ENCODE data around the gene CDON. TPM values are rescaled to one million over a fixed set of nuclear protein-coding genes. Genes with fewer than 3 reads are reported as not detected.
"Not testable (repeated sequence)": the region's sequence is repeated elsewhere in the genome, so short reads cannot be mapped to it uniquely, and the experiment has no call there.

CDON gene
- total RNA-seq, 1 donor from 2014 or later, result 4.4 TPM

DNA sequence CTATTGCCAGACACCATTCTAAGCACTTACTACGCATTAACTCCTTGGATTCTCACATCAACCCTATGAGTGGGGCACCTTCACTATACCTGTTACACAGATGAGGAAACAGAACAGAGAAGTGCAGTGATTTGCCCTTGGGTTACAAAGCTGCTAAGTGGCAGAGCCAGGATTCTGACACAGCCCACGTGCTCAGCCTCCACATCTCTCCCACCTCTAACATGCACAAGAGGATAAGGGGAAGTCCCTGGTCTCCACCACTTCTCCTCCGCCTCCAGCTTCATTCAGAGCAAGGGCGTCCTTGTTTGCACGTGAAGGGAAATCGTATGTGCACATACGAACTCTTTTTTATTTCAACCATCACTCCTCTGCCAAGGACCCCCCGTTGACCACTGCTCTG, 53.7 kb downstream of the CDON start:
- intact Hi-C loops (cut with DNase I), result no loop called here
- DNase-seq (ENCODE audit: low spot score), result no peak

DNA sequence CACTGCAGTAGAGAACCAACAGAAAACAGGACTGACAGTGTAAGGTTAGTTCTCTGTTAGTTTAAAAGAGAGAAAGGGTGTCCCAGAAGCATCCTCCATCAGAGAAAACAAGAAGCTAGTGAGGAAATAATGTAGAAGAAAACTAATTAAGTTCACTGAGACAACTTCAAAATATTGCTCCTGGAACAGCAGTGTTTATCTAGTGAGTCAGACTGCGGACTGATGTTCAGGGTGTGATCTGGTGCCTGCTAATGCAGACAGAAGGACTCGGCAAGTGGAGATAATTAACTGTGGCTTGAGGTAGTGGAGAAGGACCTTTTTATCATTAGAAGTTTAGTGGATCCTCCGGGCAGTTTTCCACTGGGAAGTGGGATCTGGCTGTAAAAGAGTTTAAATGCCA, 55.4 kb downstream of the CDON start:
- intact Hi-C loops (cut with DNase I), result no loop called here

DNA sequence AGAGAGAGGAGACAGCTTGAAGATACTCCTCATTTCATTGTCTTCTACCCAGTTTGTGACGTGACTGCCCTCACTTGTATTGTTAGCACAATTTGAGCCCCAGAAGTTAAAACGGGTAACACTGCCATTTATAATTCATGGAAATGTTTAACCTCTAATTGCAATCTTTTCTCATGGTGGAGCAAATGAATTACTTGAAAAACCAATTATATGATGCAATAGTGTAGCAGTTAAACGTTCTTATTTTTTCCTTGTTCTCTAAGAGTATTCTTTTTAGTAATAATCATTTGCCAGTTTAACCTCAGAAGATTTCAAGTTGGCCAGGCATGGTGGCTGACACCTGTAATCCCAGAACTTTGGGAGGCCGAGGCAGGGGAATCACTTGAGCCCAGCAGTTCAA, 56.6 kb downstream of the CDON start:
- intact Hi-C loops (cut with DNase I), result no loop called here
- DNase-seq (ENCODE audit: low spot score), result no peak

More for the DNA sequence above, 55.4 kb downstream of the CDON start:
- no peak for DNase-seq (ENCODE audit: low spot score)

DNA sequence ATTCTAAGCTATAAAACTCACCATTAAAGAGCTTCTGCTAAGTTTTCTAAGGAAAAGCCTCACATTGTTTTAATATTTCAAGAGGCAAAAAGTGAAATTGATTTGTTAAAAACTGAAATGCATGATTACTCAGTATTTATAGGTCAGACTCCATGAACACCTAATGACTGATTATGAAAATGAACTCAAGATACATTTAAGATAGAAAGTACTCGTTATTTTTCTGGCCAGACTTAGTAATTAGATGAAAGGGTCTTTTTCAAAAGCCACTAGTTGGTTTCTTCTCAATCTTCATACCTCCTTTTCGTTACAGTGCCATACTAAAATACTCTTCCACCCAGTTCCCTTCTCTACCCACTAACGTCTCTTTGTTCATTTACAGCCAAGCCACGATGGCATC, 60.5 kb downstream of the CDON start:
- no peak for DNase-seq (ENCODE audit: low spot score)
- intact Hi-C loops (cut with DNase I), result no loop called here

DNA sequence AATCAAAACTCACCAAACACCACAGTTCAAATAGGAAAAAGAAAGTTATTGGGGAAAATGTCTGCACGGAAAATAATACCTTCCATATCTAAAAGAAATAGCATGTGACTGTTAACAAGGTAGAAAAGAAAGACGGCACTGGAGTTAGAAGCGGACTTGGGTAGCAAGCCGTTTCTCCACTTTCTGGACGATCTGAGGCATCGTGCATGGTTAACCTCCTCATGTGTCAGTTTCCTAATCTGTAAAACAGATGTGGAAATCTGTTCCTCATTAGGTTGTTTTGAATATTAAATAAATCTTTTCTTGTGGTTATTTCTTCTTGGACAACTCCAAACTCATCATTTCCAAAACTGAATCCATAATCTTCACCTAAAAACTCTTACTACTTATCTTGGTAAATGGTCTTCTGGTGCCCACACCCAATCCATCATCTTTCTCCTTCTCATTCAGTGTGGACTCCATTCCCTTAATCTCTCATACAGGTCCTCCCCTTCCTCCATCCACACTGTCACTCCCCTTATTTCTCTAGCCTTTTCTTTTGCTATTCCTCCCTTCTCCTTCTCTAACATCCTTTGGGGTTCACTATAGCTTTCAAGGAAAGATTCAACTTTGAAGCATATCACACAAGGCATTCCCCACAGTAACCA, 63.3 kb downstream of the CDON start:
- intact Hi-C loops (cut with DNase I), result no loop called here
- DNase-seq (ENCODE audit: low spot score), result no peak

DNA sequence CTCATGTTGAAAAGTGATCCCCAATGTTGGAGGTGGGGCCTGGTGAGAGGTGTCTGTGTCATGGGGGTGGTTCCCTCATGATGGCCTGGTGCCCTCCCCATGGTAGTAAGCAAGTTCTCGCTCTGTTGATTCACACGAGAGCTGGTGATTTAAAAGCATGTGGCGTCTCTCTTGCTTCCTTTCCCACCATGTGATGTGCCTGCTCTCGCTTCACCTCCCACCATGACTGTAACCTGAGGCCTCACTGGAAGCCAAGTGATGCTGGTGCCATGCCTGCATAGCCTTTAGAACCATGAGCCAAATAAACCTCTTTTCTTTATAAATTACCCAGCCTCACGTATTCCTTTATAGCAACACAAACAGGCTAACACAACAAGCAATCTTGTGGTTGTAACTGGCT, 64.4 kb downstream of the CDON start:
- no peak for DNase-seq (ENCODE audit: low spot score)
- intact Hi-C loops (cut with DNase I), result no loop called here

DNA sequence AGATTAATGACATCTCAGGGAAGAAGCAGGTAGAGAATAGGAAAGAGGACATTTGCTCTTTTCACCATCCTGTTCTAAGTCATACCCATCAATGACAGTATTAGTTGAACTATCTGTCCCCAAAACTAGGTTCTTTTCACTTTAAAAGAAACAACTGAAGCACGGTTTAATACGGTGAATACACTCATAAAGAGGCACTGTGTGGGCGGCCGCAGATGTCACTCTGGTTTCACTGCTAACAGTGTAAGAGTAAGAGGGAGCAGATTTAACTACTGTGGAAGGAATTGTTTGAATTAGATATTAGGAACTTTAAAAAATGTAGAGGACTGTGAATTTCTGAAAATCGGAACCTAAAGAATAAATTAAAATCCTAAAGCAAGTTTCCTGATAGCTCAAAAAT, 67.4 kb downstream of the CDON start:
- intact Hi-C loops (cut with DNase I), result no loop called here
- no peak for DNase-seq (ENCODE audit: low spot score)

DNA sequence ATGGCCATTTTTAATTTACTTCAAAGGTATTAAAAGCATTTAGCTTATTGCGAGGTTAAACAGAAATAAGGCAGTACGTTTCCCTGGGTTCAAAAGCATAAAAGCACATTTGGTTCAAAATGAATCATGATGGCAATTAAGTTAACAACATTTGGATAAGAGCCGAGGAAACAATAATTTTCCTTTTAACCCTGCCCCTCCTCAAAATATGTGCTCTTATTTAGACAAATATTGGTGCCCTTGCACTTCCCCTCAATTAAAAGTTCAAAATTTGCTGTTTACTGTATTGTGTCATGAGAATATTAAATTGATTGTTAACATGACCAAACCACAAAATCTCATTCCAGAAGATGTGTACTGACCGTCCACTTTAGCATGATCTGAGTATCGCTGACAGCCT, 68.2 kb downstream of the CDON start:
- intact Hi-C loops (cut with DNase I), result no loop called here
- DNase-seq (ENCODE audit: low spot score), result no peak

DNA sequence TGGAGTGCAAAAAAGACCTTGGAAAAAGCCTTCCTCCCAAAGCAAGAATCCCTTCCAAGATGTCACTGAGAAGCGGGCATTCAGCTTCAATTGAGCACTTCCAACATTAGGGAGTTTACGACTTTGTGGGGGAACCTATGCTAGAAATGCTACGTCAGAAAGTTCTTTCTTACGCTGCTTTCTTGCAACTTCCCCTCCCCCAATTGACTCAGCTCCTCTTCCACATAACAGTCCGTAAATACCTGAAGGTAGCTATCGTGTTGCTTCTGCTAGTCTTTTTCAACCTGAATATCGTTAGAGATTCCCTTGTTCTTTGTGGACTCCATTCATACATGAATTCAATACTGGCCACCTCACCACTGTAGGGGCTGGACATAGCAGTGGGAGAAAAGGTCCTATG, 69.8 kb downstream of the CDON start:
- intact Hi-C loops (cut with DNase I), result no loop called here
- no peak for DNase-seq (ENCODE audit: low spot score)

DNA sequence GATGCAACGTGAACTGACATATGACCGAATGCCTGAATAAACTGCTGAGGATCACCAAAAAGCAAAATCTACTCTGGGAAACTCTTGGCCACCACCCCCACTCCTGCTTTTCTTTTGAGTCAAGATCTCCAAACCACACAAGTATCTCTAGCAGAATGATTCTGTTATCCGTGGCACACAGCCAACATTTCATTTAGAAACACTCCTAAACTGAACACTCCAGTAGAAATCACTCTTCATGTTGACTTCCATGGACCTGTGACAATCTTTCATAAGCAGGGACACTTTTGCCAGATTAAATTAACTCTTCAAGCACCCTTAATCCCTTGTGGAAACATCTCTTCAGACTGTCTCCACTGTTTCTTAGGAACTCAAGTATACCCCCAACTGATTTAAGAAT, 72.4 kb downstream of the CDON start:
- DNase-seq (ENCODE audit: low spot score), result no peak
- intact Hi-C loops (cut with DNase I), result no loop called here

DNA sequence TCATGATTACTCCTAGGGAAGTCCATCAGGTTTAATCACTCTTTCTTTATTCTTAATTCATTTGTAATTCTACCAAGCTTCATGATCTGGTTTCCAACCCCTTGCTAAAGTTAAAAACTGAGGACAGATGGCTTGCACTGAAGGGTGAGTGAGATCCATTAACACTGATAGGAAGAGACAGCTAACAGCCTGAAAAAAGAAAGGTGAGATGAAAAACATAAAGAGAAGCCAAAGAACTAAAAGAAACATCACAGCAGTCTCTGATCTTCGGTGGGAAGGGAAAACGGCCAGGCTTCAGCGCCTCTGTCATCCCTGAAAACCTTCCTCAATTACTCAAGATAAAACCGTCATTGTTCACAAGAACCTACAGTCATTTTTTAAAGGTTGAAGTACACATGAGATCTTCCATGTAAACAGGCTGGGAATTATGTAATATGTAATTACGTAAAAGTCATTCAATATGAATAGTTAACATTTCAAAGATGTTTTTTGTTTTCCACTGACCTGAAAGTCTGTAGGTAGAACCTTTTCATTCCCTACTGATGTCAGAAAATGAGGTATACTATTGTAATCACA, 75.5 kb downstream of the CDON start:
- DNase-seq (ENCODE audit: low spot score), result no peak
- intact Hi-C loops (cut with DNase I), result no loop called here

DNA sequence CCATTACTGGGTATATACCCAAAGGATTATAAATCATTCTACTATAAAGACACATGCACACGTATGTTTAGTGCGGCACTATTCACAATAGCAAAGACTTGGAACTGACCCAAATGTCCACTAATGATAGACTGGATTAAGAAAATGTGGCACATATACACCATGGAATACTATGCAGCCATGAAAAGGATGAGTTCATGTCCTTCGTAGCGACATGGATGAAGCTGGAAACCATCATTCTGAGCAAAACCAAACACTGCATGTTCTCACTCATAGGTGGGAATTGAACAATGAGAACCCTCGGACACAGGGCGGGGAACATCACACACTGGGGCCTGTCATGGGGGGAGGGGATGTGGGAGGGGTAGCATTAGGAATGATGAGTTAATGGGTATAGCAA, 76.7 kb downstream of the CDON start:
- DNase-seq (ENCODE audit: low spot score); intact Hi-C loops (cut with DNase I): not testable (repeated sequence)

DNA sequence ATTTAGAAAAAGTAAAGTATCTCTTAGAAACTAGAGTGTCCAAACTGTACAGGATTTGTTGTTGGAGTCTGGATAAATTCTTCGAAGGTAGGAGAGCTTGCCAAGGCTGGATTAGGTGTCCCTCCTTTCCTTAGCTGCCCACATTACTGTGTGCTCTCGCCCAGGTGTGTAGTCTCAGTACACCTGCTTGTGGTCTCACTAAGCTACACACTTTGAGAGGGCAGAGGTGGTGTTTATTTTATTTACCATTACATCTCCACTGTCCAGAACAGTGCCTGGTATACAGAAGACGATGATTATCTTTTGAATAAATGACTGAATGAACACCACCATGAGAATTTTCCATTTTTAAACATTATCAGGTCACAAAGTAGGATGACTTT, 80.3 kb downstream of the CDON start:
- intact Hi-C loops (cut with DNase I), result no loop called here
- DNase-seq (ENCODE audit: low spot score), result no peak

DNA sequence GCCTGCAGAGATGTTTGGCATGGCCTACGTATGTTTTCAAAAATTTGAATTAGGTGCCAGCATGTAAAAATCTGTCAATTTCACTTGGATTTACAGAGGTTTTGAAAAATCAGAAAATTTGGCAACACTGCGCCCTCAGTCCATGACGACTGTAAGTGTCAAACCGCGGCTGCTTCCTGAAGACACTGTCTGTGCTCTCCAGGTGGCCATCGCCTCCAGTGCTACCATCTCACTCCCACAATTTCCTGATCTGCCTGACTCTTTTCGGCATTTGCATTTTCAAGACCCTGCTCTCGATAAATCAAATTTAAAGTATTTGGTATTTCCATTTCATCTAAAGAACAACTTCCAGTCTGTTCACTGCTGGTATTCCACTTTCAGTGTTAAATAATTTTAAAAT, 82.2 kb downstream of the CDON start:
- intact Hi-C loops (cut with DNase I), result no loop called here
- no peak for DNase-seq (ENCODE audit: low spot score)

DNA sequence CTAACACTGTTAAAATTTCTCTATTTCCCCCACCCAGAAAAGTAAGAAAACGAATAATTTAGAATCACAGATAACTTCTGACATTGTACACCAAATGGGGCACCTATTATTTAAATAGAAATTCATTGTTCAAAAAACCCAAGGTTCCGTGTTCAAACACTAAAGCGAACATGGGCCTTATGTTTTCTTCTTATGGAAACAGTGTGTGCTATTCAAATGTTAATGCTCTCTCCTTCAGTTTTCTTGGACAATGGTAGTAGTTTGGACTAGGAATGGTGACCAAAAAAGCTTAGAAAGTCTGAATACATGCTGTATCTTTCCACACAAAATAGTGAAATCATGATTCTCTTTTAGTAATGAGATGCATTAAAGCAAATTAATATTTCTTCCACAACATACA, 83.2 kb downstream of the CDON start:
- intact Hi-C loops (cut with DNase I), result no loop called here
- no peak for DNase-seq (ENCODE audit: low spot score)

DNA sequence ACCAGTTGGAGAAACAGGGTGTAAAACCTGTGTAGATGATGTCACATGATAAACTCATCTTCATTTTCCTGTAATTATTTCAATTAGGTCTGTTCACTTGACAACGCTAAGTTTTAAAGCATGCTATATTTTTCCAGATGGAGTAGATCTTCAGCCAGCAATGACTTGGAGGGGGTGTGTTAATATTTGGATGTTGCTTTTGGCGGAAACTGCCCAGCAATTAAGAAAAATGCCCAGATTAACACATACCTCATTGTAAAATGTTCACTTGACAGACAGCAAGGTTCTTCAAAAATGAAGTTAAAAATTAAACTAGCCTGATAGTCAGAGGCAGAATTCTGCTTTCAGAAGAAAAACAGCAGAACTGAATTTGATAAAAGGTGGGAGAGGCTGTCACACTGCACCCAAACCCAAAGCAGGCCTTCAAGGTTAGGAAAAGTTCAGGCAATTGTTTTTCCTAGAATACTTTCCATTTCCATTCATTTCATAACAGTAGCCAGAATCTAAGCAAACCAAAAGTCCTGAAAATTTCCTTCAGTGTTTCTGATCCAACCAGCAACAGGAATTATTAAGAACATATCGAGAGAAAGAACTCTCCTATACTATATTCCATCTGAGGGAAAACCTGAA, 83.8 kb downstream of the CDON start:
- DNase-seq (ENCODE audit: low spot score), result no peak
- intact Hi-C loops (cut with DNase I), result no loop called here

DNA sequence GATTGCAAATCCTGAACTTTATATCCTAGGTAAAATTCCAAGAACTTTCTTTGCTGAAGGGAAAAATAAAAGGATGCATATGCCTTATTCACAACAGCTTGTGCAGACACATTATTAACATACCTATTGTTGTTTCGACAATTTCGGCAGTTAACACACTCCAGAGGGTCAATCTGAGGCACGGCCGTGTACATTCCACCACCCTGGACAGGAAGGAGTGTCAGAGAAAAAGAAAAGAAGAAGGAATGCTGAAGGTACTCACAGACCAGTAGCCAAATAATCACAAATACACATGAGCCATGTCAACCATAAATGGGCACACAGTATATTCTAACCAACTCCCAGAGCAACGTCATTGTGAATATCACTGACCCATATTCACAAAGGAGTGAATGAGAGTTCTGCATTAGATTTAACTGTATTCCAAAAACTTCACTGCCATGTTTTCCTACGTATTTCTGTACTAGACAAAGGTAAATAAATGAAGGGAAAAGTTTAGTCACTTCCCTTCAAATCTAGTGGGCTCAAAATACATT, 84.4 kb downstream of the CDON start:
- intact Hi-C loops (cut with DNase I), result no loop called here
- DNase-seq (ENCODE audit: low spot score), result no peak

DNA sequence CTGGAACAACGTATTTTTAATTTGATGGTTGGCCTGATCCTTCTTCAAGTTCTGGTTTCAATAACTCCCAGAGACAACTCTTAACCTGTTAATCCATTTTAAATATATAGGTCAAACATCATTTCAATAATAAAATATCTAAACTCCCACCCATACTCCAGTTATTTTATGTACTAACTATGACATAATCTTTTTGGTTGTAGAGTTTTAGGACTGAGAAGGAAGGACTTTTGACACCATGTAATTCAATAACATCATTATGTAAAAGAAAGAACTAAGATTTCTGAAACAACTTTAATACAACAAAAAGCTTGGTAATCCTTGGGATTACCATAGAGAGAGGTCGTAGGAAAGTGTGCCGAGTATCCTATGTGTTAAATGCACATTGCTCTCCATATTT, 85.3 kb downstream of the CDON start:
- intact Hi-C loops (cut with DNase I), result no loop called here
- no peak for DNase-seq (ENCODE audit: low spot score)

DNA sequence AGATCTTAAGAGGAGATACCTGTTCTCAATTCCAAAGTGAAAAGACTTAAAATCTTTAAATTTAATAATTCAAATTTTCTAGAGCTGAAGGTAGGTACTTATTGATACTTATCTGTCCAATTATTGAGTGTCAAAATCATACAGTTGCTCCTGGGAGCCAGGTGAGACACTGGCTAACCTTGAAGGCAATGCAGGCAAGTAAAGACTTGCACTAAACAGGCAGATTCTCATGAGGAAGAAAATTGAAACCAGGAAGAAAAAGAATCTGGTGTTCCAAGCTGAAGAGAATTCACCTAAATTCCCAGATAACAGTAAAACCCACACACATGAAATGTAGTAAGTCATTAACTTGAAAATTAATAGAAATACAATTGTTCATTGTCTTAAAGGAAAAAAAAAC, 86.5 kb downstream of the CDON start:
- intact Hi-C loops (cut with DNase I), result no loop called here

DNA sequence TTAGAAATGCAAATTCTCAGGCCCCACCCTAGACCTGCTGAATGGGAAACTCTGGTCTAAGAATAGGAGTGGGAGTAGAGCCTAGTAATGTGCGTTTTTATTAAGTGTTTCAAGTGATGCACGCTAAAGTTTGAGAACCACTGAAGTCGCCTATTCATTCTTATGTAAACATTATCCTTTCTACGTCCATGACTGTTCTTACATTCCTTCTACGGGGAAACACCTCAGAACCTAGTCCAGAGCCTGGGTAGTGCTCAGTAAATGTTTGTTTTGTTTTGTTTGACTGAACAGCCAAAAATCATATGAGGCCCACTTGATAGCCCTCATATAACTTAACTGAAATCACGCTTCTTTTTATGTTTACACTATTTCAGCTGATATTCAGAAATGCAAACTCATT, 87.0 kb downstream of the CDON start:
- intact Hi-C loops (cut with DNase I), result no loop called here
- no peak for DNase-seq (ENCODE audit: low spot score)

More for the DNA sequence above, 86.5 kb downstream of the CDON start:
- DNase-seq (ENCODE audit: low spot score), result no peak

DNA sequence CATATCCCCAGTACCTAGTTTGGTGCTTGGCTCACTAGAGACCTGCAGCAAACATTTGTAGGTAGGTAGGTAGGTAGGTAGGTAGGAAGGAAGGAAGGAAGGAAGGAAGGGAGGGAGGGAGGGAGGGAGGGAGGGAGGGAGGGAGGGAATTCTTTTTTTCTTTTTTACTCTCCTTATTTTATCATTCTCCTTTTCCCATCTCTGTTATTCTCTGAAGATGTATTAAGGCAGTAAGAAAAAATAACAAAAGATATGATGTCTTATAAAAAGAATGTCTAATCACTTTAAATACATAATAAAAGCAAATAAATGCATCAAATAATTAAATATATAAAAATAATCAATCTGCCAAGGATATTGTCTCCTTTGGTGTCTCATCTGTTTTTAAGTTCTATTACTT, 88.4 kb downstream of the CDON start:
- intact Hi-C loops (cut with DNase I), result no loop called here

More for the DNA sequence above, 88.4 kb downstream of the CDON start:
- no peak for DNase-seq (ENCODE audit: low spot score)

Measured in cardiac septum (tissue), 1 donor.